GM10266 (cell line): ENCODE results near the gene IP6K1.
"Not testable (repeated sequence)": the region's sequence is repeated elsewhere in the genome, so short reads cannot be mapped to it uniquely, and the experiment has no call there.

Source experiments
- DNase-seq: peaks from one replicate; pipeline ENCODE4 v3.0.0; 2012; ENCODE audit errors: extremely low spot score
- TF ChIP-seq, protein P1 (sequence below): IDR thresholded peaks from 2 replicates; pipeline ENCODE4 v1.5.1; 2012; ENCODE audit warnings: mild to moderate bottlenecking, low read depth; ENCODE audit not compliant: control insufficient read depth, insufficient read depth; ENCODE audit errors: missing control alignments

The IP6K1 gene

DNA sequence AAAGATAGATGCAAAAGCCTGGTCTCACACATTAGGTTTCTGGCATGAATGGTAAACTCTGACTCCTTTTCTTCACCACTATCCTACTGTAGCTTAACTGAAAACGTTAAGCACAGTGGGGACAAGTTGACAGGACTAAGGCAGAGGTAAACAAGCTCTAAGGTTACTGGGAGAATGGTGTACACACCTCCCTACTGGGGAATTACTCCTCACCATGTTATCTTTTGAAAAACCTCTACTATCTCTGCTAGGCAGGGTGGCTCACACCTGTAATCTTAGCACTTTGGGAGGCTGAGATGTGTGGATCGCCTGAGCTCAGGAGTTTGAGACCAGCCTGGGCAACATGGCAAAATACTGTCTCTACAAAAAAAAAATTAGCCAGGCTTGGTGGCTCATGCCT is 29.1 kb downstream of the IP6K1 start:
- DNase-seq: no peak
- TF ChIP-seq, protein P1, sequence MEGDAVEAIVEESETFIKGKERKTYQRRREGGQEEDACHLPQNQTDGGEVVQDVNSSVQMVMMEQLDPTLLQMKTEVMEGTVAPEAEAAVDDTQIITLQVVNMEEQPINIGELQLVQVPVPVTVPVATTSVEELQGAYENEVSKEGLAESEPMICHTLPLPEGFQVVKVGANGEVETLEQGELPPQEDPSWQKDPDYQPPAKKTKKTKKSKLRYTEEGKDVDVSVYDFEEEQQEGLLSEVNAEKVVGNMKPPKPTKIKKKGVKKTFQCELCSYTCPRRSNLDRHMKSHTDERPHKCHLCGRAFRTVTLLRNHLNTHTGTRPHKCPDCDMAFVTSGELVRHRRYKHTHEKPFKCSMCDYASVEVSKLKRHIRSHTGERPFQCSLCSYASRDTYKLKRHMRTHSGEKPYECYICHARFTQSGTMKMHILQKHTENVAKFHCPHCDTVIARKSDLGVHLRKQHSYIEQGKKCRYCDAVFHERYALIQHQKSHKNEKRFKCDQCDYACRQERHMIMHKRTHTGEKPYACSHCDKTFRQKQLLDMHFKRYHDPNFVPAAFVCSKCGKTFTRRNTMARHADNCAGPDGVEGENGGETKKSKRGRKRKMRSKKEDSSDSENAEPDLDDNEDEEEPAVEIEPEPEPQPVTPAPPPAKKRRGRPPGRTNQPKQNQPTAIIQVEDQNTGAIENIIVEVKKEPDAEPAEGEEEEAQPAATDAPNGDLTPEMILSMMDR: no peak

DNA sequence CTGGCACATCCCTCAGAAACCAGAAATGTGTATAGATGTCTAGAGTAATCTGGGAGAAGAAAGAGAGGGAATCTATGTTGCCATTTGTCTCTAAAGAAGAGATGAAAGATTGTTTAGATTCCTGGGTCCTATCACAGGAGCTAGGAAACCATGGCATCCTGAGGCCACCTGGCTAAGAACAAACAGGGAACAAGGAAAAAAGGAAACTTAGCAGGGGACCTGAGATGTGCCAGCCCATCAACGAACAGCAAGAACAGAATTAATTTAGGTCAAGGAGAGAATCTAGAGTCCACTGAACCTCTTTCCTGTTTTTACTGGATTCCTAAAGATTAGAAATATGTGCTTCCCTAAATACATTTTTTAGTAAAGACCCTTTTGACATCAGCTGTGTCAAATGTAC is 30.3 kb downstream of the IP6K1 start:
- no peak for DNase-seq
- TF ChIP-seq, protein P1: no peak

DNA sequence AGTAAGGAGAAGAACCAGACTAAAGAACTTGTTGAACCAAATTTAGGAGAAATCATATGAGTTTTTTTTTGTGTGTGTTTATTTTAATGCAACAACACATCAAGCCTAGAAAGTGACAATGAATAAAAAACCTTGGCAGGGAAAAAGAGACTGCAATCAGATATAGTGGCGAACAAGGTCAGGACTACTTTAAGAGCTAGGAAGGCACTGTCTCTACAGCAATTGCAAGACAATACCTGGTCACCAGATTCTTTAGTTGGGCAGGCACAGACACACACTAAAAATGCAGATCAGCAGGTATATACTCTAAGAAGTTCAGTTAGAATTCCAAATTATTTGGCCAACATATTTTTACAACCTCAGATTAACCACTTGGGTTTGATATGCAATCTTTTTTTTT is 31.8 kb downstream of the IP6K1 start:
- TF ChIP-seq, protein P1: no peak
- no peak for DNase-seq

DNA sequence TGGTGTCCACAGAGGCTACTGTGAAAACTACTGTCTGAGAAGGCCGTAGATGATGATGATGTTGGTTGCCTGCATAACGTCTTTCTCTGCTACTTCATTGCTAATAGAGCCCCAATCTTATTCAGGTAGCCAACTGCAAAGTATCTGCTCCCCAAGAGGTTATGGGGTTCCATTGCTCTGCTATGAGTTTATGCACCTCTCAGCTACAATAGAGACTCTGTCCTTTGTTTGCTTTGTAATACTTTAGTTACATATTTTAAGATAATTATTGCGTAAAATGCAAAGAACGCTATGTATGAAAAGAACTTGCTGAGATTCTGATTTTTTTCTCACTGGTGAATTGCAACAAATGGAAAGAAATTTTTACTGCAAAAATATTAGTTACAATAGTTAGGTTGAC is 34.8 kb downstream of the IP6K1 start:
- TF ChIP-seq, protein P1: no peak
- no peak for DNase-seq

DNA sequence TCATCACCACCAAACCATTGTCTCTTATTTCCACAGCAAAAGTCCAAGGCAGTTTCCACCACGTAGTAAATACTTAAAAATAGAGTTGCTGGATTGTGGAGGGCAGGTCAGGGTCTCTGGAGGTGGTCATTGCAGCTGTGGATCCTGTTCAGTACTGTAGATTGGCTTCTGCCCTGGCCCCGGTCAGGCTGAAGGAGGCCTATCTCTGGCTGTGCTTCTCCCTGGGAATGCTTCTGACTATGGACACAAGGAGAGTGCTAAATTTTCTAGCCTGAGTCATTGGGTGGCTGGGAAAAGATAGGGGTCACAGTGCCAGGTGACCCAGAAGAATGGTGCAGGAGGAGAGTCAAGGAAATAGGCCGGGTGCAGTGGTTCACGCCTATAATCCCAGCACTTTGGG is 36.3 kb downstream of the IP6K1 start:
- no peak for DNase-seq
- TF ChIP-seq, protein P1: no peak

DNA sequence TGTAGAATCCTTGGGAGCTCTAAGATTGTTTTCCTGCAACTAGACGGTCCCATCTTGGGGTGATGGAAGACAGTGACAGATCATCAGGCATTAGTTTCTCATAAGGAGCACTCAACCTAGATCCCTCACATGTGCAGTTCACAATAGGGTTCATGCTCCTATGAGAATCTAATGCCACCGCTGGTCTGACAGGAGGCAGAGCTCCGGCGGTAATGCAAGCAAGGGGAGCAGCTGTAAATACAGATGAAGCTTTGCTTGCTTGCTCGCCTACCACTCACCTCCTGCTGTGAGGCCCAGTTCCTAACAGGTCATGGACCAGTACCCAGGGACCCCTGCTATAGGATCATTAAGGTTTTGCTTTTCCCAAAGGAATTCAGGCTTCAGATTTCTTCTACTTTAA is 37.5 kb downstream of the IP6K1 start:
- DNase-seq: not testable (repeated sequence)

DNA sequence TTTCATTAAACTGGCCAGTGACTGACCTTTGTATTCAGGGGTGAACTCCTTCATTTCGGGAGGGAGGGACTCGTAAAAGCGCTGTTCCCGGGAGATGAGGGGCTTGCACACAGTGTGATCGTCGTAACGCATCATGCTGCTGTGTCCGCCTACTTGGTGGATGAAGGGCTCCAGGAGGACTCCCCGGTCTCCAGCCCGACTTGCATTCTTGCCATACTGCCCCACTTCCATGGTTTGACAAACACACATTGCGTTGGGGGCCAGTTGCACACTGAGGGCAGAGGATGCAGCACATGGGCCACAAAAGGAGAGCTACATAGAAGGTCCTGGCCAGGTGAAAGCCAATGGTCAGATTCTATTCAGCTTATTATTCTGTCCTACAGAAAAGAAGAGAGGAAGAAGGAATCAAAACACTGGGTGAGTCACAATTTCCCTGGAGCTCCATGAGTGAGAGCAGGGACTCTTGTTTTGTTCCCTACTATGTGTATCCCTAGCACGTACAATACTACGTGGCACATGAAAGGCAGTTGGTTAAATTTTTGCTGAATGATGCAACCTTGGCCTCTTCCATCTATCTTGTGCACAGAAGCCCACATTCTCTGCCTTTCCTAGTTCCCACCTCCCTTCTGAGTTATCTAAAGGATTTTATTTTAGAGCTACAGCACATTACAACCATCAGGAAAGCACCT is 38.4 kb downstream of the IP6K1 start:
- DNase-seq: no peak
- TF ChIP-seq, protein P1: no peak

DNA sequence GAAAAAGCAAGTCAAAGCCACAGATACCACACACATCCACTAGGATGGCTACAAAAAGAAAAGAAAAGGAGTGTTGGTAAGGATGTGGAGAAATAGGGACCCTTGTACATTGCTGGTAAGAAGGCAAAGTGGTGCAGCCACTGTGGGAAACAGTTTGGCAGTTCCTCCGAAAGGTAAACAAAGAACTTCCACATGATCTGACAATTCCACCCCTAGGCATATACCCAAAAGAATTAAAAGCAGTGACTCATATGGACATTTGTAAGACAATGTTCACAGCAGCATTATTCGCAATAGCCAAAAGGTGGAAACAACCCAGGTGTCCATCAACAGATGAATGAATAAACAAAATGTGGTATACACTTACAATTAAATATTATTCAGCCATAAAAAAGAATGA is 40.4 kb downstream of the IP6K1 start:
- TF ChIP-seq, protein P1: no peak
- no peak for DNase-seq
